HCT116 (cell line): ENCODE data around the gene GPC5. TPM values are rescaled to one million over a fixed set of nuclear protein-coding genes. Genes with fewer than 3 reads are reported as not detected.

Source experiments
- ATAC-seq: fragments of 200-7000 bp; cut with Tn5 transposase; 2 replicates; pipeline ENCODE4 v1.9.1; 2020; ENCODE audit warnings: mild to moderate bottlenecking, moderate library complexity
- BruUV-seq: library from RNA; stranded (reverse); fragments of 400-500 nt; replicated peaks from 2 replicates; lab custom pipeline; 2021; lab: Mats Ljungman, UMichigan
- CTCF ChIA-PET: fragments of 300-600 bp; sonication (Branson Sonifier 250); formaldehyde crosslinking; loops from one replicate; lab custom pipeline; 2021; ENCODE audit warnings: antibody characterized with exemption; lab: Charles Lee
- POLR2A ChIA-PET: fragments of 300-600, 350-600 bp; sonication (Branson Sonifier 250); formaldehyde crosslinking; loops from one replicate; lab custom pipeline; 2021; ENCODE audit warnings: antibody characterized with exemption; lab: Charles Lee
- RAD21 ChIA-PET, 2 experiments: fragments of 300-600 bp; sonication (Branson Sonifier 250); formaldehyde crosslinking; loops; one replicate each; lab custom pipeline; 2023; ENCODE audit warnings: low total read pairs in 2 of 2; ENCODE audit not compliant: uncharacterized antibody in 2 of 2, unreplicated experiment in 2 of 2, low non-redundant PET in 1 of 2; lab: Charles Lee
- DNase-seq: peaks from one replicate; pipeline ENCODE4 v3.0.0-alpha.2; 2010; ENCODE audit warnings: low read depth, low spot score
- H2AFZ ChIP-seq: fragments of 200-600 bp; shearing (Covaris generic), sonication (generic); 2 replicates; pipeline ENCODE4 v1.6.1; 2017; ENCODE audit warnings: low read depth, mixed run types, mixed read lengths, antibody characterized with exemption, low read length; ENCODE audit not compliant: poor library complexity, severe bottlenecking
- H3K27ac ChIP-seq: 2 replicates; pipeline ENCODE4 v1.5.1; 2012; ENCODE audit warnings: low read depth, low read length
- H3K27me3 ChIP-seq: fragments of 200-600 bp; sonication (generic); 2 replicates; pipeline ENCODE4 v1.6.1; 2016; ENCODE audit warnings: mixed run types, low read length, mixed read lengths; ENCODE audit not compliant: insufficient read depth
- H3K36me3 ChIP-seq, 2 experiments: fragments of 200-500 bp in 1 of 2; fragments of 200-600 bp in 1 of 2; sonication (Bioruptor generic) in 1 of 2; sonication (generic) in 1 of 2; 2 replicates each; pipeline versions ENCODE4 v1.5.1 to v1.6.1; 2014 to 2016; ENCODE audit warnings: low read length in 2 of 2, inconsistent platforms in 1 of 2, mixed read lengths in 1 of 2, mixed run types in 1 of 2; ENCODE audit not compliant: insufficient read depth in 2 of 2, control insufficient read depth in 1 of 2
- H3K4me1 ChIP-seq, 2 experiments: fragments of 200-600 bp in 1 of 2; sonication (generic) in 1 of 2; 2 replicates each; pipeline versions ENCODE4 v1.5.1 to v1.6.1; 2012 to 2017; ENCODE audit warnings: low read length in 2 of 2, inconsistent platforms in 1 of 2, mild to moderate bottlenecking in 1 of 2, mixed read lengths in 1 of 2, mixed run types in 1 of 2, moderate library complexity in 1 of 2; ENCODE audit not compliant: insufficient read depth in 2 of 2, control insufficient read depth in 1 of 2
- H3K4me2 ChIP-seq: fragments of 200-600 bp; sonication (generic); 2 replicates; pipeline ENCODE4 v1.6.1; 2017; ENCODE audit warnings: mixed run types, low read length, mixed read lengths
- H3K4me3 ChIP-seq, 2 experiments: fragments of 200-600 bp in 1 of 2; sonication (generic) in 1 of 2; replicated peaks in 1 of 2; 2 replicates each; pipeline ENCODE4 v1.5.1; 2011 to 2016; ENCODE audit warnings: low read length in 2 of 2, control low read depth in 1 of 2, low read depth in 1 of 2, mild to moderate bottlenecking in 1 of 2, mixed read lengths in 1 of 2, mixed run types in 1 of 2
- H3K79me2 ChIP-seq: fragments of 200-600 bp; sonication (generic); 2 replicates; pipeline ENCODE4 v1.6.1; 2017; ENCODE audit warnings: mild to moderate bottlenecking, mixed run types, low read length, moderate library complexity, mixed read lengths; ENCODE audit not compliant: insufficient read depth
- H3K9ac ChIP-seq: fragments of 200-600 bp; sonication (generic); 2 replicates; pipeline ENCODE4 v1.6.1; 2016; ENCODE audit warnings: low read length, mixed read lengths
- H3K9me2 ChIP-seq: fragments of 200-600 bp; sonication (generic), shearing (Covaris generic); 2 replicates; pipeline ENCODE4 v1.6.1; 2017; ENCODE audit warnings: mixed run types, mild to moderate bottlenecking, moderate library complexity; ENCODE audit not compliant: insufficient read depth
- H3K9me3 ChIP-seq, 2 experiments: fragments of 200-500 bp in 1 of 2; fragments of 200-600 bp in 1 of 2; sonication (Bioruptor generic) in 1 of 2; sonication (generic) in 1 of 2; 2 replicates each; pipeline ENCODE4 v1.6.1; 2014 to 2017; ENCODE audit warnings: low read length in 2 of 2, mixed read lengths in 2 of 2, inconsistent platforms in 1 of 2, low read depth in 1 of 2, mild to moderate bottlenecking in 1 of 2, mixed run types in 1 of 2, moderate library complexity in 1 of 2; ENCODE audit not compliant: control insufficient read depth in 1 of 2, insufficient read depth in 1 of 2
- H4K20me1 ChIP-seq: fragments of 200-600 bp; sonication (generic), shearing (Covaris generic); 2 replicates; pipeline ENCODE4 v1.6.1; 2017; ENCODE audit warnings: mixed run types, mild to moderate bottlenecking, moderate library complexity; ENCODE audit not compliant: insufficient read depth
- CEBPB ChIP-seq: IDR thresholded peaks from 2 replicates; pipeline ENCODE4 v1.6.1; 2012; ENCODE audit warnings: low read depth
- CTCF ChIP-seq, 3 experiments: fragments of 200-600 bp in 1 of 3; sonication (generic) in 1 of 3; IDR thresholded peaks in 2 of 3; conservative IDR thresholded peaks in 1 of 3; 2 replicates each; pipeline ENCODE4 v1.5.1; 2012 to 2017; ENCODE audit warnings: low read depth in 2 of 3, low read length in 2 of 3, antibody characterized with exemption in 1 of 3, borderline replicate concordance in 1 of 3, control low read depth in 1 of 3, mild to moderate bottlenecking in 1 of 3, mixed read lengths in 1 of 3, mixed run types in 1 of 3, moderate library complexity in 1 of 3; ENCODE audit not compliant: insufficient read depth in 1 of 3
- EZH2 ChIP-seq: fragments of 200-600 bp; sonication (generic); IDR thresholded peaks from 2 replicates; pipeline ENCODE4 v1.6.1; 2017; ENCODE audit warnings: antibody characterized with exemption, mixed run types
- EZH2phosphoT487 ChIP-seq: fragments of 200-600 bp; IDR thresholded peaks from 2 replicates; pipeline ENCODE4 v1.6.1; 2018; ENCODE audit warnings: antibody characterized with exemption, borderline replicate concordance
- JUND ChIP-seq: IDR thresholded peaks from 2 replicates; pipeline ENCODE4 v1.6.1; 2012
- MAX ChIP-seq: IDR thresholded peaks from 2 replicates; pipeline ENCODE4 v1.6.1; 2012
- POLR2A ChIP-seq: IDR thresholded peaks from 2 replicates; pipeline ENCODE4 v1.7.0; 2011; ENCODE audit warnings: borderline replicate concordance; ENCODE audit not compliant: insufficient read depth, insufficient read length; ENCODE audit errors: extremely low read depth
- RAD21 ChIP-seq: IDR thresholded peaks from 2 replicates; pipeline ENCODE4 v1.6.1; 2012; ENCODE audit warnings: low read depth, mild to moderate bottlenecking
- SP1 ChIP-seq: IDR thresholded peaks from 2 replicates; pipeline ENCODE4 v1.6.1; 2012; ENCODE audit warnings: low read depth
- TCF7L2 ChIP-seq: IDR thresholded peaks from 2 replicates; pipeline ENCODE4 v1.7.0; 2011; ENCODE audit warnings: borderline replicate concordance, inconsistent platforms; ENCODE audit not compliant: insufficient read depth, insufficient read length; ENCODE audit errors: extremely low read depth
- YY1 ChIP-seq: IDR thresholded peaks from 2 replicates; pipeline ENCODE4 v1.6.1; 2011; ENCODE audit warnings: low read length, low read depth, moderate library complexity, mild to moderate bottlenecking; ENCODE audit not compliant: insufficient replicate concordance; ENCODE audit errors: extremely low read depth
- ZNF274 ChIP-seq: fragments of 200-500 bp; sonication (Bioruptor generic); IDR thresholded peaks from 2 replicates; pipeline ENCODE4 v1.6.1; 2014; ENCODE audit warnings: mild to moderate bottlenecking, low read depth, low read length, inconsistent platforms
- intact Hi-C: fragments of 100-400 bp; cut with micrococcal nuclease; formaldehyde crosslinking; loops from 2 replicates; pipeline ENCODE4 v1.10.0; 2022
- total RNA-seq: library from RNA; stranded (reverse); gene quantifications from one replicate; pipeline ENCODE4 v1.2.1, GENCODE V29; 2021; ENCODE audit not compliant: unreplicated experiment

Gene GPC5
- total RNA-seq, 1 experiment from 2014 or later: not detected

- DNase-seq: no peak
- H3K4me3 ChIP-seq: no peak overlapping the region
- no peaks in the 10 kb centered on the region for H3K4me1 ChIP-seq
- BruUV-seq: no TSS peak
- CTCF ChIA-PET: no interaction called here
- H3K79me2 ChIP-seq: no peaks in the 10 kb centered on the region
- H3K9me3 ChIP-seq: peaks cover 3 to 23% of the 10 kb centered on the region in 2 experiments; a peak in 2 of 4 replicates
- ATAC-seq: no peak
- no peaks in the 10 kb centered on the region for H3K9me2 ChIP-seq
- intact Hi-C loops: no loop called here
- no peaks in the 10 kb centered on the region for H4K20me1 ChIP-seq
- H2AFZ ChIP-seq: no peak overlapping the region
- H3K27ac ChIP-seq: no peak overlapping the region
- H3K36me3 ChIP-seq: no peaks in the 10 kb centered on the region
- RAD21 ChIA-PET: no interaction called here
- POLR2A ChIA-PET: no interaction called here
- no peak overlapping the region for H3K4me2 ChIP-seq
- TF ChIP-seq SP1: no peak
- TF ChIP-seq ZNF274: no peak
- no peak for TF ChIP-seq CEBPB
- TF ChIP-seq MAX: no peak
- TF ChIP-seq POLR2A: no peak
- TF ChIP-seq TCF7L2: no peak
- TF ChIP-seq YY1: no peak
- no peak for TF ChIP-seq RAD21
- TF ChIP-seq, all 23 proteins: peak for 0
- Histone ChIP-seq H3K27me3 (no peaks in the 10 kb centered on the region), H3K9ac (no peak overlapping the region)
These were observed 261.6 kb downstream of the GPC5 start for GRCh38 chr13:91660076-91660415.

- TF ChIP-seq CTCF (IDR thresholded peaks at IDR 0.05 in 2 of 3, conservative IDR thresholded peaks at IDR 0.05 in 1 of 3; ENCODE audit: borderline replicate concordance in 1 of 3, insufficient read depth in 1 of 3, low read depth in 2 of 3, low read length in 2 of 3) (no peak), JUND (no peak), EZH2phosphoT487 (no peak), RAD21 (no peak), EZH2 (no peak)
- Histone ChIP-seq H3K9me3 (peaks cover 0 to 18% of the 10 kb centered on the region in 2 experiments; a peak in 2 of 4 replicates), H3K4me2 (no peak overlapping the region), H2AFZ (no peak overlapping the region), H3K4me1 (no peaks in the 10 kb centered on the region), H3K36me3 (no peaks in the 10 kb centered on the region), H3K27me3 (no peaks in the 10 kb centered on the region), H3K4me3 (no peak overlapping the region), H3K9ac (no peak overlapping the region), H3K27ac (no peak overlapping the region), H3K9me2 (no peaks in the 10 kb centered on the region), H3K79me2 (no peaks in the 10 kb centered on the region), H4K20me1 (no peaks in the 10 kb centered on the region)
- no peak for DNase-seq
- ChIA-PET RAD21 (no interaction called here), CTCF (no interaction called here), POLR2A (no interaction called here)
- ATAC-seq: no peak
- BruUV-seq: no TSS peak
- intact Hi-C loops: no loop called here
These were observed 263.5 kb downstream of the GPC5 start for GRCh38 chr13:91661692-91662490.
